ENCODE measurements around the gene ZNF22.
A peak's percentile ranks its signal among the peaks of the same experiment; 100 is the strongest.

DNA sequence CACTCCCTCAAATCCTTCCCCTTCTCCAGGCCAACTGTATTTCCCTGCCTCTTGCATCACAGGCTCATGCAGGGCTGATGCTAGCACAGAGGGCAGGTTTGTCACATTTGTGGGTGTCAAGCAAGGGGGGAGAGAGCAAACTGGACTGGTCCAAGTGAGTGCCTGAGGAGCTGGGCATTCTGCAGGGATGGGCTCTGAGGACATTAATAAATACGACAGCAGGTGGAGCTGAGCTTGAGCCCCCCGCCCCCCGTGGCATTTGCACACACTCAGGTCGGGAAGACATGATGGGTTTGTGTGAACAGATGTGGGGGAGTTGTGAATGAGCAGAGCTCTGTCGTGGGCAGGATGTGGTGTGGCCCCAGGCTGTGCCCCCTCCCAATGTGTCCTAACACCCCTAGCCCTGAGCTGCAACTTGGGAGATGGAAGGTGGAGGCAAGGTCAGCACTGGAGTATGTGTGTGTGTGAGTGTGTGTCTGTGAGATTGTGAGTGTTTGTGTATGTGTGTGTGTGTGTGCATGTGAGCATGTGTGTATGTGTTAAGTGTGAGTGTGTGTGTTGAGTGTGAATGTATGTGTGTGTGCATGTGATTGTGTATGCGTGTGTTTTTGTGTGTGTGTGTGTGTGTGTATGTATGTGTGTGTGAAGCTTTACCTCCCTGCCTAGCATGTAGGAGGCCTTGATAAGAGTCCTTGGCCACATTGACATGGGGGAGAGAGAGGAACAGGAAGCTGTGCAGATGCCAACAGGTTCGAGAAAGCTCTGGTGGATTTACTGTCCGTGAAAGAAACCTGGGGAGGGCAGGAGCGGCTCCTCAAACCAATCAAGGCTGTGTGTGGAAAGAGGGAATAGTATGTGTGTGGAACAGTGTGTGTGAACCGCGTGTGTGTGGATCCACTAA, 32.0 kb upstream of the ZNF22 start:
- TF ChIP-seq, protein P1, sequence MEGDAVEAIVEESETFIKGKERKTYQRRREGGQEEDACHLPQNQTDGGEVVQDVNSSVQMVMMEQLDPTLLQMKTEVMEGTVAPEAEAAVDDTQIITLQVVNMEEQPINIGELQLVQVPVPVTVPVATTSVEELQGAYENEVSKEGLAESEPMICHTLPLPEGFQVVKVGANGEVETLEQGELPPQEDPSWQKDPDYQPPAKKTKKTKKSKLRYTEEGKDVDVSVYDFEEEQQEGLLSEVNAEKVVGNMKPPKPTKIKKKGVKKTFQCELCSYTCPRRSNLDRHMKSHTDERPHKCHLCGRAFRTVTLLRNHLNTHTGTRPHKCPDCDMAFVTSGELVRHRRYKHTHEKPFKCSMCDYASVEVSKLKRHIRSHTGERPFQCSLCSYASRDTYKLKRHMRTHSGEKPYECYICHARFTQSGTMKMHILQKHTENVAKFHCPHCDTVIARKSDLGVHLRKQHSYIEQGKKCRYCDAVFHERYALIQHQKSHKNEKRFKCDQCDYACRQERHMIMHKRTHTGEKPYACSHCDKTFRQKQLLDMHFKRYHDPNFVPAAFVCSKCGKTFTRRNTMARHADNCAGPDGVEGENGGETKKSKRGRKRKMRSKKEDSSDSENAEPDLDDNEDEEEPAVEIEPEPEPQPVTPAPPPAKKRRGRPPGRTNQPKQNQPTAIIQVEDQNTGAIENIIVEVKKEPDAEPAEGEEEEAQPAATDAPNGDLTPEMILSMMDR (IDR thresholded peaks at IDR 0.05), result no peak
- peak in 1 of 3 donors; percentile 8 for TF ChIP-seq POLR2A (IDR thresholded peaks at IDR 0.05)

Measured in body of pancreas (tissue), 4 donors.